ENCODE measurements around the gene PER3. TPM values are rescaled to one million over a fixed set of nuclear protein-coding genes. Genes with fewer than 3 reads are reported as not detected.

PER3 gene
- total RNA-seq: 10 to 100 TPM in 1 of 5 donors, 1 to 10 TPM in 4; 4.2 to 13.5 (median 7.4) TPM
- total RNA-seq (2013): 7.6 TPM
- total RNA-seq: 7.3 to 33.7 (median 14.7) reads per million in 29 experiments

DNA sequence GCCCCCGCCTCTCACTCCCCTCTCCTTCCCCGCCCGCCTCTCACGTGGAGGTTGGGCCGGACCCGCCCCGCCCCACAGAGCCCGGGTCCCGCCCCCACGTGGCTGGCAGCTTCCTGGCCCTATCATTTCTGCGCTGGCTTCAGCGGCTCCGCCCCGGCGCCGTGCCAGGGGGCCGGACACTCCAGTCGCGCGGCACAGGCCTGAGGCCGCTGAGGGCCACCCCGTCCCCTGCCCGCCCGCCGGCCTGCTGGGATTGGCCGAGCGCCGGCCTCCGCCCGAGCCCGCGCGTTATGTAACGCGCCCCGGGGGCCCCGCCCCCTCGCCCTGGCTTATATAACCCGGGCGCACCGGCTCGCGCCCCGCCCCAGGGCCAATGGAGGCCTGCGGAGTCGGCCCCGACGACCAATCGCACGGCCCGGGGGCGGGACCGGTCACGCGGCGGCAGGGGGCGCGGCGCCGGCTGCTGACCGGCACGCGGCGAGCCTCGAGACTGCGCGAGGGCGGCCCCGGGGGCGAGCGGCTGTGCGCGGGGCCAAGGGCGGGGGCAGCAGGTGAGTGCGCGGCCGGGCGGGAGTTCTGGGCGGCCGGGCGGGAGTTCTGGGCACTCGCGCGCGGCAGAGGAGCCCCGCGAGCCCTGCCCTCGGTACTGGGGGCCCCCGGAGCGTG is at the start of gene PER3:
Gene PER3, plus strand, starts transcription at position 466 of the 666 bp plus-strand sequence. CDS start 587 bp downstream, outside the sequence.
- H3K4me3 ChIP-seq (ENCODE audit: control insufficient read depth in 1 of 2, extremely low read depth in 1 of 2, low read length in 1 of 2): peak within 1 kb of the TSS; percentile 46 to 55
- H3K27me3 ChIP-seq (replicated peaks in 1 of 2; ENCODE audit: control insufficient read depth in 2 of 2, extremely low read depth in 1 of 2, insufficient read depth in 2 of 2, low read length in 1 of 2): no peaks in the 10 kb centered on the region
- DNase-seq (peak; percentile 75 to 94 (median 87)), ATAC-seq (replicated peaks in 1 of 4) (peak; percentile 88 to 93 (median 90))
- peaks cover 3 to 17% of the 10 kb centered on the region in 2 donors for H3K36me3 ChIP-seq (ENCODE audit: control insufficient read depth in 2 of 2, extremely low read depth in 1 of 2, insufficient read depth in 1 of 2, low read length in 1 of 2)
- Mint-ChIP-seq H3K27ac (peak within 1 kb of the TSS; percentile 83 to 84), H3K9me3 (no peaks in the 10 kb centered on the region), H3K4me1 (peaks cover 24 to 30% (median 29%) of the 10 kb centered on the region in 3 donors), H3K36me3 (peaks cover 9% of the 10 kb centered on the region), H3K27me3 (no peaks in the 10 kb centered on the region), H3K4me3 (peak within 1 kb of the TSS; percentile 71 to 79 (median 79))
- no peaks in the 10 kb centered on the region for H3K9me3 ChIP-seq
- 3% methylated on average over 87 of the region's 90 CpGs for WGBS (ENCODE audit: insufficient coverage)
- CTCF ChIA-PET: interaction anchor here in 1 of 2 donors (0.6 to 1.0 kb wide), 2 partner anchors 32 to 653 kb away, joined by 3 read pairs; no protein-coding TSS in a partner anchor
- peak within 1 kb of the TSS; percentile 46 for H3K27ac ChIP-seq (ENCODE audit: low read length)
- H3K4me1 ChIP-seq (ENCODE audit: control insufficient read depth in 1 of 2, extremely low read depth in 1 of 2, insufficient read depth in 2 of 2, low read length in 2 of 2): peaks cover 4 to 32% of the 10 kb centered on the region in 2 experiments
- POLR2A ChIA-PET: interaction anchor here (0.6 kb wide), 2 partner anchors 79 to 156 kb away, joined by 4 to 6 read pairs; no protein-coding TSS in a partner anchor

GRCh38 chr1:7738044-7738443 is 46.0 kb upstream of the PER3 start:
- 87% methylated on average over 4 of the region's 6 CpGs for WGBS (ENCODE audit: insufficient coverage)
- CTCF ChIA-PET: interaction anchor here in 1 of 2 donors (0.6 kb wide), 1 partner anchor 68 kb away, joined by 3 read pairs; no protein-coding TSS in a partner anchor

DNA sequence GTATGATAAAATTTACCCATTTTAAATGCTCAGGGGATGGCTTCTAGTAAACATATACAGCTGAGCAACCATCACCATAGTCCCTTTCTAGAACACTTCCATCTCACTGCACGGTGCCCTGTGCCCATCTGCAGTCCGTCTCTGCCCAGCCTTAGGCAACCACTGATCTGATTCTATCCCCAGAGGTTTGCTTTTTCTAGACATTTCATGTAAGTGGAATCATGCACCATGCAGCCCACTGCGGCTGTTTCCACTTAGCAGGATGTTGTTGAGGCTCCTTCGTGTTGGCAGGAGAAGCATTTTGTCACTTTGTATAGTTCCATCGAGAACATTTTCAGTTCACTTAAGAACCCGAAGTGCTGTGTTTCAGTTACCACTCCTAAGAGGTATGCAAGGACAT is 40.7 kb upstream of the PER3 start:
- 97% methylated on average over 5 of the region's 6 CpGs for WGBS (ENCODE audit: insufficient coverage)
- Mint-ChIP-seq H3K9me3 (peaks cover 0 to 4% (median 0%) of the 10 kb centered on the region in 3 donors), H3K4me1 (peaks cover 0 to 2% (median 0%) of the 10 kb centered on the region in 3 donors), H3K27me3 (peaks cover 7% of the 10 kb centered on the region in 2 donors), H3K27ac (no peak overlapping the region), H3K4me3 (no peak overlapping the region), H3K36me3 (no peaks in the 10 kb centered on the region)
- no peaks in the 10 kb centered on the region for H3K36me3 ChIP-seq (ENCODE audit: control insufficient read depth in 2 of 2, extremely low read depth in 1 of 2, insufficient read depth in 1 of 2, low read length in 1 of 2)
- no peak overlapping the region for H3K27ac ChIP-seq (ENCODE audit: low read length)
- CTCF ChIA-PET: interaction anchor here in 1 of 2 donors (1.2 kb wide), 1 partner anchor 77 kb away, joined by 3 read pairs; no protein-coding TSS in a partner anchor
- H3K4me1 ChIP-seq (ENCODE audit: control insufficient read depth in 1 of 2, extremely low read depth in 1 of 2, insufficient read depth in 2 of 2, low read length in 2 of 2): peaks cover 0 to 6% of the 10 kb centered on the region in 2 experiments
- no peak overlapping the region for H3K4me3 ChIP-seq (ENCODE audit: control insufficient read depth in 1 of 2, extremely low read depth in 1 of 2, low read length in 1 of 2)
- POLR2A ChIA-PET: no interaction called here
- peaks cover 0 to 5% of the 10 kb centered on the region in 2 experiments for H3K27me3 ChIP-seq (replicated peaks in 1 of 2; ENCODE audit: control insufficient read depth in 2 of 2, extremely low read depth in 1 of 2, insufficient read depth in 2 of 2, low read length in 1 of 2)
- ATAC-seq (replicated peaks in 1 of 4) (no peak), DNase-seq (no peak)
- no peaks in the 10 kb centered on the region for H3K9me3 ChIP-seq

More at GRCh38 chr1:7738044-7738443, 46.0 kb upstream of the PER3 start:
- Histone ChIP-seq H3K27me3 (replicated peaks in 1 of 2; ENCODE audit: control insufficient read depth in 2 of 2, extremely low read depth in 1 of 2, insufficient read depth in 2 of 2, low read length in 1 of 2) (peaks cover 0 to 4% of the 10 kb centered on the region in 2 experiments), H3K9me3 (no peaks in the 10 kb centered on the region), H3K27ac (ENCODE audit: low read length) (no peak overlapping the region), H3K4me3 (ENCODE audit: control insufficient read depth in 1 of 2, extremely low read depth in 1 of 2, low read length in 1 of 2) (no peak overlapping the region), H3K4me1 (ENCODE audit: control insufficient read depth in 1 of 2, extremely low read depth in 1 of 2, insufficient read depth in 2 of 2, low read length in 2 of 2) (no peaks in the 10 kb centered on the region), H3K36me3 (ENCODE audit: control insufficient read depth in 2 of 2, extremely low read depth in 1 of 2, insufficient read depth in 1 of 2, low read length in 1 of 2) (no peaks in the 10 kb centered on the region)
- no peak overlapping the region for H3K4me3 Mint-ChIP-seq
- no peaks in the 10 kb centered on the region for H3K4me1 Mint-ChIP-seq
- ATAC-seq (replicated peaks in 1 of 4) (no peak), DNase-seq (no peak)
- H3K9me3 Mint-ChIP-seq: peaks cover 0 to 4% (median 0%) of the 10 kb centered on the region in 3 donors
- no peak overlapping the region for H3K27ac Mint-ChIP-seq
- H3K27me3 Mint-ChIP-seq: peaks cover 3 to 4% of the 10 kb centered on the region in 2 donors
- H3K36me3 Mint-ChIP-seq: no peaks in the 10 kb centered on the region
- POLR2A ChIA-PET: no interaction called here

- Mint-ChIP-seq H3K27me3 (peaks cover 4 to 7% of the 10 kb centered on the region in 2 donors), H3K4me1 (peaks cover 0 to 5% (median 2%) of the 10 kb centered on the region in 3 donors), H3K36me3 (no peaks in the 10 kb centered on the region), H3K9me3 (no peaks in the 10 kb centered on the region), H3K4me3 (no peak overlapping the region), H3K27ac (no peak overlapping the region)
- no peaks in the 10 kb centered on the region for H3K9me3 ChIP-seq
- WGBS (ENCODE audit: insufficient coverage): 82% methylated on average over 3 of the region's 9 CpGs
- no peak overlapping the region for H3K4me3 ChIP-seq (ENCODE audit: control insufficient read depth in 1 of 2, extremely low read depth in 1 of 2, low read length in 1 of 2)
- H3K4me1 ChIP-seq (ENCODE audit: control insufficient read depth in 1 of 2, extremely low read depth in 1 of 2, insufficient read depth in 2 of 2, low read length in 2 of 2): peaks cover 0 to 8% of the 10 kb centered on the region in 2 experiments
- POLR2A ChIA-PET: no interaction called here
- DNase-seq: no peak
- H3K27me3 ChIP-seq (replicated peaks in 1 of 2; ENCODE audit: control insufficient read depth in 2 of 2, extremely low read depth in 1 of 2, insufficient read depth in 2 of 2, low read length in 1 of 2): peaks cover 0 to 5% of the 10 kb centered on the region in 2 experiments
- no peak overlapping the region for H3K27ac ChIP-seq (ENCODE audit: low read length)
- CTCF ChIA-PET: interaction anchor here in 1 of 2 donors (2.0 kb wide), 1 partner anchor 78 kb away, joined by 5 read pairs; no protein-coding TSS in a partner anchor
- ATAC-seq (replicated peaks in 1 of 4): no peak
- H3K36me3 ChIP-seq (ENCODE audit: control insufficient read depth in 2 of 2, extremely low read depth in 1 of 2, insufficient read depth in 1 of 2, low read length in 1 of 2): no peaks in the 10 kb centered on the region
Observed at GRCh38 chr1:7744882-7745281, 39.2 kb upstream of the PER3 start.

DNA sequence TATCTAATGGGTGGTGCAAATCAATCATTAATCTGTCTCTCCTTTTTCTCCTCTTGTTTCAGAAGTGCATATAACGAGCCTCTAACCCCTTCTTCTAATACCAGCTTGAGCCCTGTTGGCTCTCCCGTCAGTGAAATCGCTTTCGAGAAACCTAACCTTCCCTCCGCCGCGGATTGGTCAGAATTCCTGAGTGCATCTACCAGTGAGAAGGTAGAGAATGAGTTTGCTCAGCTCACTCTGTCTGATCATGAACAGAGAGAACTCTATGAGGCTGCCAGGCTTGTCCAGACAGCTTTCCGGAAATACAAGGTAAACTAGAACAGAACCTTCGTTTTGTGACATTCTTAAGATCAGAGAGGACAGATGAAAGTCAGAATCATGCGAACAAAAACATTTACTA is 38.3 kb upstream of the PER3 start:
- no peak overlapping the region for H3K27ac ChIP-seq (ENCODE audit: low read length)
- H3K4me3 ChIP-seq (ENCODE audit: control insufficient read depth in 1 of 2, extremely low read depth in 1 of 2, low read length in 1 of 2): no peak overlapping the region
- no peaks in the 10 kb centered on the region for H3K36me3 ChIP-seq (ENCODE audit: control insufficient read depth in 2 of 2, extremely low read depth in 1 of 2, insufficient read depth in 1 of 2, low read length in 1 of 2)
- H3K27me3 ChIP-seq (replicated peaks in 1 of 2; ENCODE audit: control insufficient read depth in 2 of 2, extremely low read depth in 1 of 2, insufficient read depth in 2 of 2, low read length in 1 of 2): peaks cover 0 to 5% of the 10 kb centered on the region in 2 experiments
- Mint-ChIP-seq H3K4me3 (no peak overlapping the region), H3K9me3 (no peaks in the 10 kb centered on the region), H3K4me1 (peaks cover 0 to 8% (median 2%) of the 10 kb centered on the region in 3 donors), H3K36me3 (no peaks in the 10 kb centered on the region), H3K27ac (no peak overlapping the region), H3K27me3 (peaks cover 4 to 9% of the 10 kb centered on the region in 2 donors)
- H3K9me3 ChIP-seq: no peaks in the 10 kb centered on the region
- no peak for ATAC-seq (replicated peaks in 1 of 4)
- CTCF ChIA-PET: interaction anchor here in 1 of 2 donors (2.0 kb wide), 1 partner anchor 78 kb away, joined by 5 read pairs; no protein-coding TSS in a partner anchor
- no peak for DNase-seq
- WGBS (ENCODE audit: insufficient coverage): no CpG with 5 or more reads among the region's 10 CpGs
- peaks cover 0 to 8% of the 10 kb centered on the region in 2 experiments for H3K4me1 ChIP-seq (ENCODE audit: control insufficient read depth in 1 of 2, extremely low read depth in 1 of 2, insufficient read depth in 2 of 2, low read length in 2 of 2)
- POLR2A ChIA-PET: interaction anchor here in 1 of 2 donors (0.6 kb wide), 1 partner anchor 1055 kb away, joined by 4 read pairs; no protein-coding TSS in a partner anchor

DNA sequence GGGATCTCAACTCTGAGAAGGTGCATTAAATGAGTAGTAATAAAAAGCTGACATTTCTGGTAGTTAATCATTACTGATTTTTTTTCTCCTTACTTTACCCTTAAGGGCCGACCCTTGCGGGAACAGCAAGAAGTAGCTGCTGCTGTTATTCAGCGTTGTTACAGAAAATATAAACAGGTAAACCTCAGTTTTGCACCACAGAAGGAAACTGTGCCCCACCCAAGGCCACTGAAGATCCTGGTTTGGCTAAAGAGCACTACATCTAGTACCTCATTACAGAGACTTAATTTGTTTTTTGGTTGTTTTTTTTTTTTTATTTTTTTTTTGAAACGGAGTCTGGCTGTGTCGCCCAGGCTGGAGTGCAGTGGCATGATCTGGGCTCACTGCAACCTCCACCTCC is 36.5 kb upstream of the PER3 start:
- Histone ChIP-seq H3K27ac (ENCODE audit: low read length) (no peak overlapping the region), H3K9me3 (no peaks in the 10 kb centered on the region), H3K36me3 (ENCODE audit: control insufficient read depth in 2 of 2, extremely low read depth in 1 of 2, insufficient read depth in 1 of 2, low read length in 1 of 2) (no peaks in the 10 kb centered on the region), H3K27me3 (replicated peaks in 1 of 2; ENCODE audit: control insufficient read depth in 2 of 2, extremely low read depth in 1 of 2, insufficient read depth in 2 of 2, low read length in 1 of 2) (peaks cover 0 to 5% of the 10 kb centered on the region in 2 experiments), H3K4me3 (ENCODE audit: control insufficient read depth in 1 of 2, extremely low read depth in 1 of 2, low read length in 1 of 2) (no peak overlapping the region), H3K4me1 (ENCODE audit: control insufficient read depth in 1 of 2, extremely low read depth in 1 of 2, insufficient read depth in 2 of 2, low read length in 2 of 2) (peaks cover 0 to 12% of the 10 kb centered on the region in 2 experiments)
- Mint-ChIP-seq H3K27me3 (peaks cover 4 to 9% of the 10 kb centered on the region in 2 donors), H3K4me1 (peaks cover 8 to 27% (median 15%) of the 10 kb centered on the region in 3 donors), H3K27ac (peak overlapping the region in 1 of 2 donors; percentile 46), H3K9me3 (no peaks in the 10 kb centered on the region), H3K36me3 (no peaks in the 10 kb centered on the region), H3K4me3 (no peak overlapping the region)
- DNase-seq (no peak), ATAC-seq (replicated peaks in 1 of 4) (peak in 1 of 4 experiments; percentile 52)
- WGBS (ENCODE audit: insufficient coverage): no CpG with 5 or more reads among the region's 5 CpGs
- ChIA-PET POLR2A (no interaction called here), CTCF (interaction anchor here in 1 of 2 donors (7.5 kb wide), 1 partner anchor 79 kb away, joined by 124 read pairs; no protein-coding TSS in a partner anchor)
